SK-N-SH (cell line): Measurements from ENCODE around the gene LIPH. TPM values are rescaled to one million over a fixed set of nuclear protein-coding genes. Genes with fewer than 3 reads are reported as not detected.

Source experiments
- CTCF ChIA-PET: fragments of 300-600, 350-600 bp; formaldehyde crosslinking; extraction: SDS; loops from one replicate; lab custom pipeline; 2021; lab: Yijun Ruan, JAX
- POLR2A ChIA-PET: fragments of 350-600 bp; sonication (Branson Sonifier 250); formaldehyde crosslinking; extraction: SDS; loops from one replicate; lab custom pipeline; 2020; ENCODE audit warnings: antibody characterized with exemption, inconsistent platforms; lab: Yijun Ruan, JAX
- DNase-seq: peaks from one replicate; pipeline ENCODE4 v3.0.0; 2012
- H2AFZ ChIP-seq: fragments of 200-600 bp; sonication (generic); 2 replicates; pipeline ENCODE4 v1.8.1; 2016; ENCODE audit warnings: antibody characterized with exemption, mild to moderate bottlenecking, low read depth
- H3F3A ChIP-seq: fragments of 200-600 bp; sonication (generic); replicated peaks from 2 replicates; pipeline ENCODE3; 2016; ENCODE audit warnings: antibody characterized with exemption, mild to moderate bottlenecking; ENCODE audit not compliant: insufficient read depth
- H3K27ac ChIP-seq, 2 experiments: fragments of 200-500 bp in 1 of 2; fragments of 200-600 bp in 1 of 2; sonication (Bioruptor generic) in 1 of 2; sonication (generic), shearing (Covaris generic) in 1 of 2; 2 replicates each; pipeline versions ENCODE4 v1.5.1 to v1.6.1; 2014 to 2016; ENCODE audit warnings: low read depth in 2 of 2, inconsistent platforms in 1 of 2, low read length in 1 of 2, mild to moderate bottlenecking in 1 of 2, mixed read lengths in 1 of 2
- H3K27me3 ChIP-seq: fragments of 200-600 bp; sonication (generic), shearing (Covaris generic); 2 replicates; pipeline ENCODE4 v1.6.1; 2016; ENCODE audit warnings: mixed run types; ENCODE audit not compliant: insufficient read depth
- H3K36me3 ChIP-seq, 2 experiments: fragments of 200-500 bp in 1 of 2; fragments of 200-600 bp in 1 of 2; sonication (Bioruptor generic) in 1 of 2; sonication (generic) in 1 of 2; replicated peaks in 1 of 2; 2 replicates each; pipeline versions ENCODE3 to v1.5.1; 2014 to 2016; ENCODE audit warnings: low read length in 1 of 2, mild to moderate bottlenecking in 1 of 2; ENCODE audit not compliant: insufficient read depth in 2 of 2, control insufficient read depth in 1 of 2
- H3K4me1 ChIP-seq, 2 experiments: fragments of 200-500 bp in 1 of 2; fragments of 200-600 bp in 1 of 2; sonication (Bioruptor generic) in 1 of 2; sonication (generic), shearing (Covaris generic) in 1 of 2; 2 replicates each; pipeline versions ENCODE4 v1.5.1 to v1.6.1; 2014 to 2016; ENCODE audit warnings: low read depth in 1 of 2, low read length in 1 of 2, mixed run types in 1 of 2; ENCODE audit not compliant: insufficient read depth in 2 of 2, control insufficient read depth in 1 of 2
- H3K4me2 ChIP-seq: fragments of 200-600 bp; sonication (generic), shearing (Covaris generic); 2 replicates; pipeline ENCODE4 v1.6.1; 2017; ENCODE audit warnings: mixed run types
- H3K4me3 ChIP-seq, 2 experiments: fragments of 200-500 bp in 1 of 2; fragments of 200-600 bp in 1 of 2; sonication (Bioruptor generic) in 1 of 2; sonication (generic), shearing (Covaris generic) in 1 of 2; 2 replicates each; pipeline versions ENCODE4 v1.5.1 to v1.8.1; 2014 to 2016; ENCODE audit warnings: low read depth in 2 of 2, inconsistent platforms in 1 of 2, low read length in 1 of 2, mild to moderate bottlenecking in 1 of 2, mixed read lengths in 1 of 2, moderate library complexity in 1 of 2
- H3K79me2 ChIP-seq: fragments of 200-600 bp; sonication (generic); 2 replicates; pipeline ENCODE4 v1.8.1; 2017; ENCODE audit warnings: mild to moderate bottlenecking; ENCODE audit not compliant: insufficient read depth
- H3K9ac ChIP-seq: fragments of 200-600 bp; sonication (generic); 2 replicates; pipeline ENCODE4 v1.6.1; 2017; ENCODE audit warnings: mixed run types
- H3K9me2 ChIP-seq: fragments of 200-600 bp; sonication (generic); 2 replicates; pipeline ENCODE4 v1.6.1; 2017; ENCODE audit warnings: mixed run types
- H3K9me3 ChIP-seq: fragments of 200-600 bp; sonication (generic); 2 replicates; pipeline ENCODE4 v1.6.1; 2017; ENCODE audit warnings: mixed run types, mild to moderate bottlenecking, moderate library complexity
- H4K20me1 ChIP-seq: fragments of 200-600 bp; sonication (generic); 2 replicates; pipeline ENCODE4 v1.6.1; 2017; ENCODE audit warnings: mild to moderate bottlenecking, mixed run types; ENCODE audit not compliant: insufficient read depth
- CHD2 ChIP-seq: fragments of 150-350 bp; IDR thresholded peaks from 2 replicates; pipeline ENCODE4 v1.6.1; 2018; ENCODE audit warnings: low read length; ENCODE audit not compliant: partially characterized antibody
- CTCF ChIP-seq: fragments of 200-600 bp; sonication (generic); IDR thresholded peaks from 2 replicates; pipeline ENCODE4 v1.6.1; 2017; ENCODE audit warnings: antibody characterized with exemption, mild to moderate bottlenecking, moderate library complexity
- ELF1 ChIP-seq: IDR thresholded peaks from 2 replicates; pipeline ENCODE4 v1.4.0; 2012
- EP300 ChIP-seq, 2 experiments: IDR thresholded peaks; 2 replicates each; pipeline versions ENCODE4 v1.4.0 to v1.6.1; 2012; ENCODE audit warnings: borderline replicate concordance in 1 of 2, low read depth in 1 of 2, low read length in 1 of 2
- EZH2phosphoT487 ChIP-seq: fragments of 200-600 bp; sonication (generic); IDR thresholded peaks from 2 replicates; pipeline ENCODE4 v1.6.1; 2017; ENCODE audit warnings: low read depth, mixed run types, mild to moderate bottlenecking, antibody characterized with exemption, moderate library complexity, borderline replicate concordance
- FOSL2 ChIP-seq: IDR thresholded peaks from 2 replicates; pipeline ENCODE4 v1.4.0; 2012; ENCODE audit warnings: low read depth, mild to moderate bottlenecking, moderate library complexity, borderline replicate concordance
- FOXJ3 ChIP-seq: sonication (generic); formaldehyde crosslinking; IDR thresholded peaks from 2 replicates; pipeline ENCODE4 v1.5.1; 2020; ENCODE audit warnings: mild to moderate bottlenecking, missing genetic modification reagents
- GABPA ChIP-seq: IDR thresholded peaks from 2 replicates; pipeline ENCODE4 v1.4.0; 2012; ENCODE audit warnings: low read depth, mild to moderate bottlenecking
- JUND ChIP-seq: IDR thresholded peaks from 2 replicates; pipeline ENCODE4 v1.4.0; 2012
- MEF2A ChIP-seq: IDR thresholded peaks from 2 replicates; pipeline ENCODE4 v1.4.0; 2012; ENCODE audit warnings: low read depth, borderline replicate concordance
- NRF1 ChIP-seq: IDR thresholded peaks from 2 replicates; pipeline ENCODE4 v1.6.1; 2012; ENCODE audit warnings: low read depth, mild to moderate bottlenecking, low read length
- PBX3 ChIP-seq: IDR thresholded peaks from 2 replicates; pipeline ENCODE4; 2012
- RAD21 ChIP-seq: IDR thresholded peaks from 2 replicates; pipeline ENCODE4 v1.6.1; 2012; ENCODE audit warnings: mild to moderate bottlenecking, low read length
- REST ChIP-seq: IDR thresholded peaks from 2 replicates; pipeline ENCODE4 v1.6.1; 2012; ENCODE audit warnings: mild to moderate bottlenecking, low read depth, low read length, moderate library complexity
- RXRA ChIP-seq: IDR thresholded peaks from 2 replicates; pipeline ENCODE4 v1.4.0; 2012; ENCODE audit warnings: low read depth, mild to moderate bottlenecking, borderline replicate concordance
- SMC3 ChIP-seq: IDR thresholded peaks from 2 replicates; pipeline ENCODE4 v1.6.1; 2012; ENCODE audit warnings: low read depth, low read length, improper control_type of control experiment
- TCF12 ChIP-seq: IDR thresholded peaks from 2 replicates; pipeline ENCODE4 v1.4.0; 2012
- TEAD4 ChIP-seq: IDR thresholded peaks from 2 replicates; pipeline ENCODE4 v1.4.0; 2012; ENCODE audit warnings: mild to moderate bottlenecking, borderline replicate concordance; ENCODE audit not compliant: insufficient read depth
- YY1 ChIP-seq: IDR thresholded peaks from 2 replicates; pipeline ENCODE4 v1.4.0; 2012; ENCODE audit warnings: low read depth, mild to moderate bottlenecking
- WGBS: methylation state at CpG from one replicate; pipeline ENCODE4 v1.1.6; 2017; ENCODE audit warnings: low lambda C conversion rate; 5-methylcytosine and 5-hydroxymethylcytosine counted together
- polyA plus RNA-seq, 3 experiments: library from polyadenylated mRNA; depleted of rRNA; stranded (reverse); fragments of >200 nt; gene quantifications; 2 replicates each; pipeline ENCODE4 v1.2.3, GENCODE V29; 2012
- TF ChIP-seq, protein P1 (sequence below): fragments of 150-350 bp; IDR thresholded peaks from 2 replicates; pipeline ENCODE4 v1.6.1; 2017; ENCODE audit warnings: antibody characterized with exemption, low read length, low read depth, borderline replicate concordance
- TF ChIP-seq, protein P2 (sequence below): IDR thresholded peaks from 2 replicates; pipeline ENCODE4 v1.4.0; 2012; ENCODE audit warnings: low read depth, borderline replicate concordance

Gene LIPH
- polyA plus RNA-seq, 1 of the 3 experiments (the other 2 are of a cell fraction), result not detected

GRCh38 chr3:185503521-185503920, 48.9 kb downstream of the LIPH start:
- H3K9me2 ChIP-seq, result no peaks in the 10 kb centered on the region
- no peak overlapping the region for H3K9ac ChIP-seq
- H2AFZ ChIP-seq, result no peak overlapping the region
- no peaks in the 10 kb centered on the region for H4K20me1 ChIP-seq
- no peak for DNase-seq
- no peaks in the 10 kb centered on the region for H3K4me1 ChIP-seq
- POLR2A ChIA-PET, result no interaction called here
- no peaks in the 10 kb centered on the region for H3K9me3 ChIP-seq
- H3K79me2 ChIP-seq, result peaks cover 2% of the 10 kb centered on the region; the same call in 1 of the 2 replicates
- 15% methylated on average over 1 of the region's 1 CpG for WGBS
- H3K27ac ChIP-seq, result no peak overlapping the region
- TF ChIP-seq RAD21 (no peak), MEF2A (no peak), TCF12 (no peak), EZH2phosphoT487 (no peak)
- no peak overlapping the region for H3K4me3 ChIP-seq
- CTCF ChIA-PET, result no interaction called here
- no peaks in the 10 kb centered on the region for H3K27me3 ChIP-seq
- peaks cover 2% of the 10 kb centered on the region for H3F3A ChIP-seq
- H3K4me2 ChIP-seq, result no peak overlapping the region
- H3K36me3 ChIP-seq, result no peaks in the 10 kb centered on the region

DNA sequence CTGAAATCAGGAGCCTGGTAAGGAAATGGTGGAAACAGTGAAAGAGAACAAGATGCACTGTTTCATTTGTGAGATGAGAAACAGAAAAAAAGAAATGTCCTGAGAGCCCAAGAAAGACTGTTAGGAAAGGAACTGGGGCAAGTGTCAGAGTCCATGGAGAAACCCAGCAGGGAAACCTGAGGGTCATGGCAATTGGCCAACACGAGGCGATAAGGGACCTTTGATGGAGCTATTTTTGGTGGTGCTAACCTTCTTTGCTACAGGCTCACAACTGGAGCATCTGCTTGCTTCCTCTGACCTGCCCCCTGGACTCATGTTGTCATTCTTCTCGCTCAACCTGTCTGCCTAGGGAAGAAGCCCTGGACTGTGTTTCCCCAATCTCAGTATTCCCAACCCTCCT, 49.4 kb downstream of the LIPH start:
- no peak for DNase-seq
- CTCF ChIA-PET, result no interaction called here
- no peaks in the 10 kb centered on the region for H3K9me3 ChIP-seq
- H3K36me3 ChIP-seq, result no peaks in the 10 kb centered on the region
- H3K27ac ChIP-seq, result no peak overlapping the region
- 46% methylated on average over 3 of the region's 3 CpGs for WGBS
- H3K9ac ChIP-seq, result no peak overlapping the region
- POLR2A ChIA-PET, result no interaction called here
- H4K20me1 ChIP-seq, result no peaks in the 10 kb centered on the region
- H2AFZ ChIP-seq, result no peak overlapping the region
- H3K27me3 ChIP-seq, result no peaks in the 10 kb centered on the region
- H3F3A ChIP-seq, result peaks cover 4% of the 10 kb centered on the region
- H3K4me1 ChIP-seq, result no peaks in the 10 kb centered on the region
- no peak overlapping the region for H3K4me2 ChIP-seq
- peaks cover 6% of the 10 kb centered on the region; the same call in 1 of the 2 replicates for H3K79me2 ChIP-seq
- no peak overlapping the region for H3K4me3 ChIP-seq
- H3K9me2 ChIP-seq, result no peaks in the 10 kb centered on the region
- TF ChIP-seq CHD2 (no peak), GABPA (no peak), FOXJ3 (CRISPR knock-in tag) (no peak), ELF1 (no peak), RAD21 (no peak), JUND (no peak), TEAD4 (no peak), REST (no peak), NRF1 (no peak), CTCF (no peak), PBX3 (no peak), YY1 (no peak), EP300 (IDR thresholded peaks at IDR 0.05; ENCODE audit: borderline replicate concordance in 1 of 2, low read depth in 1 of 2, low read length in 1 of 2) (no peak), RXRA (no peak), SMC3 (no peak), FOSL2 (no peak)
- TF ChIP-seq, protein P1, sequence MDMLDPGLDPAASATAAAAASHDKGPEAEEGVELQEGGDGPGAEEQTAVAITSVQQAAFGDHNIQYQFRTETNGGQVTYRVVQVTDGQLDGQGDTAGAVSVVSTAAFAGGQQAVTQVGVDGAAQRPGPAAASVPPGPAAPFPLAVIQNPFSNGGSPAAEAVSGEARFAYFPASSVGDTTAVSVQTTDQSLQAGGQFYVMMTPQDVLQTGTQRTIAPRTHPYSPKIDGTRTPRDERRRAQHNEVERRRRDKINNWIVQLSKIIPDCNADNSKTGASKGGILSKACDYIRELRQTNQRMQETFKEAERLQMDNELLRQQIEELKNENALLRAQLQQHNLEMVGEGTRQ, result no peak
- TF ChIP-seq, protein P2, sequence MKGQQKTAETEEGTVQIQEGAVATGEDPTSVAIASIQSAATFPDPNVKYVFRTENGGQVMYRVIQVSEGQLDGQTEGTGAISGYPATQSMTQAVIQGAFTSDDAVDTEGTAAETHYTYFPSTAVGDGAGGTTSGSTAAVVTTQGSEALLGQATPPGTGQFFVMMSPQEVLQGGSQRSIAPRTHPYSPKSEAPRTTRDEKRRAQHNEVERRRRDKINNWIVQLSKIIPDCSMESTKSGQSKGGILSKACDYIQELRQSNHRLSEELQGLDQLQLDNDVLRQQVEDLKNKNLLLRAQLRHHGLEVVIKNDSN, result no peak
